ENCODE data around the gene SLC38A7. TPM values are rescaled to one million over a fixed set of nuclear protein-coding genes. Genes with fewer than 3 reads are reported as not detected.
A peak's percentile ranks its signal among the peaks of the same experiment; 100 is the strongest.

The SLC38A7 gene
- total RNA-seq, 1 donor = 27.4 TPM

- DNase-seq (ENCODE audit: low read depth) = peak; percentile 37
Measured at GRCh38 chr16:58651965-58652348, 32.6 kb downstream of the SLC38A7 start.

GRCh38 chr16:58649707-58650106 is 34.9 kb downstream of the SLC38A7 start:
- no peak for TF ChIP-seq CTCF (IDR thresholded peaks at IDR 0.05; ENCODE audit: insufficient read depth, low read length)
- H3K4me3 ChIP-seq (ENCODE audit: low read depth, low read length) = no peak overlapping the region
- DNase-seq (ENCODE audit: low read depth) = peak; percentile 9

More at GRCh38 chr16:58651965-58652348, 32.6 kb downstream of the SLC38A7 start:
- TF ChIP-seq CTCF (IDR thresholded peaks at IDR 0.05; ENCODE audit: insufficient read depth, low read length) = no peak
- H3K4me3 ChIP-seq (ENCODE audit: low read depth, low read length) = no peak overlapping the region

DNA sequence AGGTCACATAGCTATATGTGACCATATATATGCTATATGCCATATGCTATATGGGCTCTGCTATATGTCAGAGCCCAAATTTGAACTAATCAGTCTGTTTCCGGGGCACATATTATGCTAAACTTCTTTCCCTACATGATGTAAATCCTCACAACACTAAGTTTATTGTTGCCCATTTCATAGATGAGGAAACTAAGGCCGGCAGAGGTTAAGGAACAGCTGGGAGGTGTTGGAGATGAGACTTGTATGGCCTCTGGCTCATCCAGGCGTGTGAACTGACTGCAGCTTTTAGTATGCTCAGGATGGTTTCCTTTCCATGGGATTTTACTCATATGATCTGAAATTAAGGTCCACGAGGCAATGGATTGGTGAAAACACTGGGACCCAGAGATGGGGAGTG is 37.5 kb downstream of the SLC38A7 start:
- DNase-seq (ENCODE audit: low read depth) = no peak
- no peak overlapping the region for H3K4me3 ChIP-seq (ENCODE audit: low read depth, low read length)
- no peak for TF ChIP-seq CTCF (IDR thresholded peaks at IDR 0.05; ENCODE audit: insufficient read depth, low read length)

- TF ChIP-seq CTCF (IDR thresholded peaks at IDR 0.05; ENCODE audit: insufficient read depth, low read length) = no peak
- no peak for DNase-seq (ENCODE audit: low read depth)
Measured at GRCh38 chr16:58644765-58645487, 39.6 kb downstream of the SLC38A7 start.

DNA sequence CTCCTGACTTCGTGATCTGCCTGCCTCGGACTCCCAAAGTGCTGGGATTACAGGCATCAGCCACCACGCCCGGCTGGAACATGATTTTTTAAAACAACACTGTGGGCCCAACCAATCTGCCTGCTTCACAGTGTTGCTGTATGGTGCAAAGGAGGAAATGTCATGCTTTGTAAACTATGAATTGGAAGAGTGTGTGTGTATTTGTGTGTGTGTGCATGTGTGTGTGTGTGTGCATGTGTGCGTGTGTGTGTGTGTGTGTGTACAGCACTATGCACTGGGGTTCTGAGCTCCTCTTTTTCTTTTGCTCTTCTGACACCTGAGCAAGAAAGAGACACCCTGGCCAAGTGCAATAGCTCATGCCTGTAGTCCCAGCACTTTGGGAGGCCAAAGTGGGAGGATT is 40.5 kb downstream of the SLC38A7 start:
- no peak for TF ChIP-seq CTCF (IDR thresholded peaks at IDR 0.05; ENCODE audit: insufficient read depth, low read length)
- DNase-seq (ENCODE audit: low read depth) = no peak
- no peak overlapping the region for H3K4me3 ChIP-seq (ENCODE audit: low read depth, low read length)

More at GRCh38 chr16:58644765-58645487, 39.6 kb downstream of the SLC38A7 start:
- no peak overlapping the region for H3K4me3 ChIP-seq (ENCODE audit: low read depth, low read length)

- H3K4me3 ChIP-seq (ENCODE audit: low read depth, low read length) = no peak overlapping the region
- no peak for DNase-seq (ENCODE audit: low read depth)
- TF ChIP-seq CTCF (IDR thresholded peaks at IDR 0.05; ENCODE audit: insufficient read depth, low read length) = no peak
Measured at GRCh38 chr16:58640949-58641348, 43.6 kb downstream of the SLC38A7 start.

GRCh38 chr16:58639836-58640235 is 44.7 kb downstream of the SLC38A7 start:
- TF ChIP-seq CTCF (IDR thresholded peaks at IDR 0.05; ENCODE audit: insufficient read depth, low read length) = no peak
- H3K4me3 ChIP-seq (ENCODE audit: low read depth, low read length) = no peak overlapping the region
- DNase-seq (ENCODE audit: low read depth) = no peak

All from fibroblast of the aortic adventitia (primary cell).